ENCODE results near the gene SCN3B.
A peak's percentile ranks its signal among the peaks of the same experiment; 100 is the strongest.

SCN3B gene

GRCh38 chr11:123653827-123654565 is 428 bp downstream of the SCN3B start:
- FAIRE-seq (peak; percentile 73), DNase-seq (ENCODE audit: insufficient read length) (peak; percentile 47)
- no peak for TF ChIP-seq POLR2AphosphoS5 (IDR thresholded peaks at IDR 0.05; ENCODE audit: low read depth, low read length)
- no peak for TF ChIP-seq POLR2A (IDR thresholded peaks at IDR 0.05; ENCODE audit: low read depth, low read length)
- TF ChIP-seq TAF1 (IDR thresholded peaks at IDR 0.05; ENCODE audit: borderline replicate concordance, low read depth, low read length), result no peak

- TF ChIP-seq POLR2AphosphoS5 (IDR thresholded peaks at IDR 0.05; ENCODE audit: low read depth, low read length) (no peak), POLR2A (IDR thresholded peaks at IDR 0.05; ENCODE audit: low read depth, low read length) (no peak), TAF1 (IDR thresholded peaks at IDR 0.05; ENCODE audit: borderline replicate concordance, low read depth, low read length) (no peak)
- FAIRE-seq, result no peak
- no peak for DNase-seq (ENCODE audit: insufficient read length)
Measured at GRCh38 chr11:123653483-123653826, 969 bp downstream of the SCN3B start.

GRCh38 chr11:123652599-123652998 is 1.8 kb downstream of the SCN3B start:
- DNase-seq (ENCODE audit: insufficient read length) (no peak), FAIRE-seq (no peak)
- TF ChIP-seq POLR2AphosphoS5 (IDR thresholded peaks at IDR 0.05; ENCODE audit: low read depth, low read length), result no peak
- TF ChIP-seq POLR2A (IDR thresholded peaks at IDR 0.05; ENCODE audit: low read depth, low read length), result no peak
- TF ChIP-seq TAF1 (IDR thresholded peaks at IDR 0.05; ENCODE audit: borderline replicate concordance, low read depth, low read length), result no peak

GRCh38 chr11:123650901-123651300 is 3.5 kb downstream of the SCN3B start:
- FAIRE-seq (no peak), DNase-seq (ENCODE audit: insufficient read length) (no peak)
- TF ChIP-seq POLR2AphosphoS5 (IDR thresholded peaks at IDR 0.05; ENCODE audit: low read depth, low read length) (no peak), TAF1 (IDR thresholded peaks at IDR 0.05; ENCODE audit: borderline replicate concordance, low read depth, low read length) (no peak), POLR2A (IDR thresholded peaks at IDR 0.05; ENCODE audit: low read depth, low read length) (no peak)

- TF ChIP-seq POLR2AphosphoS5 (IDR thresholded peaks at IDR 0.05; ENCODE audit: low read depth, low read length) (no peak), POLR2A (IDR thresholded peaks at IDR 0.05; ENCODE audit: low read depth, low read length) (no peak), TAF1 (IDR thresholded peaks at IDR 0.05; ENCODE audit: borderline replicate concordance, low read depth, low read length) (no peak)
- FAIRE-seq (peak; percentile 44), DNase-seq (ENCODE audit: insufficient read length) (no peak)
Measured at GRCh38 chr11:123645286-123645975, 9.0 kb downstream of the SCN3B start.

- FAIRE-seq, result no peak
- DNase-seq (ENCODE audit: insufficient read length), result no peak
- TF ChIP-seq POLR2A (IDR thresholded peaks at IDR 0.05; ENCODE audit: low read depth, low read length) (no peak), POLR2AphosphoS5 (IDR thresholded peaks at IDR 0.05; ENCODE audit: low read depth, low read length) (no peak), TAF1 (IDR thresholded peaks at IDR 0.05; ENCODE audit: borderline replicate concordance, low read depth, low read length) (no peak)
Measured at GRCh38 chr11:123642435-123642834, 12.0 kb downstream of the SCN3B start.

GRCh38 chr11:123641495-123641840 is 13.0 kb downstream of the SCN3B start:
- DNase-seq (ENCODE audit: insufficient read length) (no peak), FAIRE-seq (no peak)
- no peak for TF ChIP-seq POLR2A (IDR thresholded peaks at IDR 0.05; ENCODE audit: low read depth, low read length)
- no peak for TF ChIP-seq POLR2AphosphoS5 (IDR thresholded peaks at IDR 0.05; ENCODE audit: low read depth, low read length)
- no peak for TF ChIP-seq TAF1 (IDR thresholded peaks at IDR 0.05; ENCODE audit: borderline replicate concordance, low read depth, low read length)

GRCh38 chr11:123640677-123641494 is 13.5 kb downstream of the SCN3B start:
- peak; percentile 34 for DNase-seq (ENCODE audit: insufficient read length)
- no peak for TF ChIP-seq TAF1 (IDR thresholded peaks at IDR 0.05; ENCODE audit: borderline replicate concordance, low read depth, low read length)
- TF ChIP-seq POLR2AphosphoS5 (IDR thresholded peaks at IDR 0.05; ENCODE audit: low read depth, low read length), result no peak
- no peak for TF ChIP-seq POLR2A (IDR thresholded peaks at IDR 0.05; ENCODE audit: low read depth, low read length)
- FAIRE-seq, result peak; percentile 83

GRCh38 chr11:123640029-123640428 is 14.4 kb downstream of the SCN3B start:
- TF ChIP-seq TAF1 (IDR thresholded peaks at IDR 0.05; ENCODE audit: borderline replicate concordance, low read depth, low read length), result no peak
- no peak for TF ChIP-seq POLR2A (IDR thresholded peaks at IDR 0.05; ENCODE audit: low read depth, low read length)
- TF ChIP-seq POLR2AphosphoS5 (IDR thresholded peaks at IDR 0.05; ENCODE audit: low read depth, low read length), result no peak
- no peak for DNase-seq (ENCODE audit: insufficient read length)
- no peak for FAIRE-seq

- FAIRE-seq, result no peak
- TF ChIP-seq POLR2AphosphoS5 (IDR thresholded peaks at IDR 0.05; ENCODE audit: low read depth, low read length), result no peak
- no peak for TF ChIP-seq POLR2A (IDR thresholded peaks at IDR 0.05; ENCODE audit: low read depth, low read length)
- TF ChIP-seq TAF1 (IDR thresholded peaks at IDR 0.05; ENCODE audit: borderline replicate concordance, low read depth, low read length), result no peak
- DNase-seq (ENCODE audit: insufficient read length), result no peak
Measured at GRCh38 chr11:123630126-123630608, 24.3 kb downstream of the SCN3B start.

- TF ChIP-seq TAF1 (IDR thresholded peaks at IDR 0.05; ENCODE audit: borderline replicate concordance, low read depth, low read length), result no peak
- 0 out of 2 replicates have a peak, but pooled peaks have one; percentile 35 for TF ChIP-seq POLR2AphosphoS5 (IDR thresholded peaks at IDR 0.05; ENCODE audit: low read depth, low read length)
- DNase-seq (ENCODE audit: insufficient read length) (no peak), FAIRE-seq (no peak)
Measured at GRCh38 chr11:123628936-123629683, 25.3 kb downstream of the SCN3B start.
